Subcutaneous adipose tissue (tissue), 4 donors: ENCODE measurements around the gene URI1. TPM values are rescaled to one million over a fixed set of nuclear protein-coding genes. Genes with fewer than 3 reads are reported as not detected.

ENCODE experiments used
- total RNA-seq, 4 donors: library from RNA; depleted of rRNA; stranded (reverse); fragments of >200 nt; gene quantifications; one replicate each; pipeline ENCODE4 v1.1.0, GENCODE V29; 2016
- TF ChIP-seq, protein P1 (sequence below): fragments of 450-650 bp; IDR thresholded peaks from one replicate; pipeline ENCODE4 v1.5.1; 2016; ENCODE audit warnings: low read depth, mild to moderate bottlenecking, control low read depth, antibody characterized with exemption, moderate library complexity

URI1 gene
- total RNA-seq, 4 donors from 2014 or later = 43.9 to 101 (median 64.0) TPM

DNA sequence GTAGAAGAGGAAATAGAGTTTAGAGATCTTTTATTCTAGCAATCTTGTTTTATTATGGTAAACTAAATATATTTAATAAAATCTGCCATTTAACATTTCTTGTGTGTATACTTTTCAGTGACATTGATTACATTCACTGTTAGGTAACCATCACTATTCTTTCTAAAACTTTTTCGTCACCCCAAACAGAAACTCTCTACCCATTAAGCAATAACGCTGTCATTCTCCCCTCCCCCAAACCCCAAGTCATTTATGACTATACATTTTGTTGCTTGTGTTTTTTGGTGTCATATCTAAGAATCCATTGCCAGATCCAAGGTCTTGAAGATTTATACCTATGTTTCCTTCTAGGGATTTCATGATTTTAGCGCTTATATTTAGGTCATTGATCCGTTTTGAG is 10.6 kb downstream of the URI1 start:
- TF ChIP-seq, protein P1, sequence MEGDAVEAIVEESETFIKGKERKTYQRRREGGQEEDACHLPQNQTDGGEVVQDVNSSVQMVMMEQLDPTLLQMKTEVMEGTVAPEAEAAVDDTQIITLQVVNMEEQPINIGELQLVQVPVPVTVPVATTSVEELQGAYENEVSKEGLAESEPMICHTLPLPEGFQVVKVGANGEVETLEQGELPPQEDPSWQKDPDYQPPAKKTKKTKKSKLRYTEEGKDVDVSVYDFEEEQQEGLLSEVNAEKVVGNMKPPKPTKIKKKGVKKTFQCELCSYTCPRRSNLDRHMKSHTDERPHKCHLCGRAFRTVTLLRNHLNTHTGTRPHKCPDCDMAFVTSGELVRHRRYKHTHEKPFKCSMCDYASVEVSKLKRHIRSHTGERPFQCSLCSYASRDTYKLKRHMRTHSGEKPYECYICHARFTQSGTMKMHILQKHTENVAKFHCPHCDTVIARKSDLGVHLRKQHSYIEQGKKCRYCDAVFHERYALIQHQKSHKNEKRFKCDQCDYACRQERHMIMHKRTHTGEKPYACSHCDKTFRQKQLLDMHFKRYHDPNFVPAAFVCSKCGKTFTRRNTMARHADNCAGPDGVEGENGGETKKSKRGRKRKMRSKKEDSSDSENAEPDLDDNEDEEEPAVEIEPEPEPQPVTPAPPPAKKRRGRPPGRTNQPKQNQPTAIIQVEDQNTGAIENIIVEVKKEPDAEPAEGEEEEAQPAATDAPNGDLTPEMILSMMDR = no peak

DNA sequence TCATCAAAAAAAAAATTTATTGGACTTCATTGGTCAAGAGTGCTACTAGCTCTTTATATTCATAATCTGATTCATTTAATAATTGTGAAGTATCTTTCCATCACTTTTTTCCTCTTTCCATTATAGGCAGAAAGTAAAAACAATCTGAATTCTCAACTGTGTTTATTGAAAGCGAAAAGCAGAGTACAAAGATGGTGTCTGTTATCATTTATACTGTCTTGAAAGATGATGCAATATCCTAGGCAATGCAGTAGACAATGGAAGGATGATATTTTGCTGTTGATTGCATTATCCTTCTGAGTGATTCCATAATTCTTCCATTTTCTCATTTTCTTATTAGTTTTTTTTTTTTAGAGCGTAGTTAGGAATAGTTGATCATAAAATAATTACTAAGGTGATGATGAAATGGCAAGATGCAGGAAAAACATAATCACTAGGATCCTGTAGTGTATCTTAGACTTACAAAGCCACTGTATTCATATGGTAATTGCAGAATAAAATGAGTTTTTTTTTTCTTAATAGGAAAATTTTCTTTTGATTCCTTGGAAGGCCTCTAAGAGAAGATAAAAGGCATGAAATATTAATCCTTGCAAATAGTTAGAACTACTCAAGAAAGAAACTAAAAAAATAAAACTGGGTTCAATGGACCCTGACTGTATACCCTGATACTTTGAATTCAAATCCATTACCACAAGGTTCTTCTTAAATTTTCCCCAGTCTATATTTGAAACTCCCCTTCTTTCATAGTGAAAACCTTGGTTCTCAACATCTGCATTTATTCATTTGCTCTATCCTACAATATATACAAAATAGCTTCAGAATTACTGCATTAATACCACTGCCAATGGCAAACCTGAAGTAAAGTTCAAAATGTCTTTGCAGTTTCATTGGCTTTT is 11.6 kb downstream of the URI1 start:
- TF ChIP-seq, protein P1 = no peak

DNA sequence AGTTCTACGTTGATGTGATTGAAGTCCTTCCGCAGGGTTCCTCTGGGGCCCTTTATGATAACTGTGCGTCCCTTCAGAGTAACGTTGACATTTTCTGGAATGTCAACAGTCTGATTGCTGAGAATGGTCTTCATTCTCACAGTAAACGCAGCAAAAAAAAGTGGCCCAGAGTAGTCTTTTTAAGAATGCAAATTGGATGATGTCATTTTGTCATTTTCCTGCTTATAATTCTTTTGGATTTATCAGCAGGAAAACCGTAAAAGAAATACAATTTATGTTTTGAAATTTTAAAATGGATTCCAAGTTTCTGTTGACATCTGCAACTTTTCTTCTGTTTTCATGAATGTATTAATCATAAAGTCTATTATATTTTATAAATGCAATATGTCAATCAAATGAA is 14.8 kb downstream of the URI1 start:
- TF ChIP-seq, protein P1 = no peak

DNA sequence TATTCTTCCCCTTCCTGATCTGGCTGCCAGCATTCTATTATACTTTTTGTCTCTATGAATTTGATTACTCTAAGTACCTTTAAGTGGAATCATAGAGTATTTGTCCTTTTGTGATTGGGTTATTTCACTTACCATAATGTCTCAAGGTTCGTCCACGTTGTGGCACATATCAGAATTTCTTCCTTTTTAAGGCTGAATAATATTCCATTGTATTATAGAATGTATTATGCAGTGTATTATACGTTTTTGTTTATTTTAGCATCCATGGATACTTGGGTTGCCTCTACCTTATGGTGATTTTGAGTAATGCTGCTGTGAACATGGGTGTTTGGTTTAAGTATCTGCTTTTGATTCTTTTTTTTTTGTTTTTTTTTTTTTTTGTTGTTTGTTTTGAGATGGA is 19.3 kb downstream of the URI1 start:
- TF ChIP-seq, protein P1 = no peak

DNA sequence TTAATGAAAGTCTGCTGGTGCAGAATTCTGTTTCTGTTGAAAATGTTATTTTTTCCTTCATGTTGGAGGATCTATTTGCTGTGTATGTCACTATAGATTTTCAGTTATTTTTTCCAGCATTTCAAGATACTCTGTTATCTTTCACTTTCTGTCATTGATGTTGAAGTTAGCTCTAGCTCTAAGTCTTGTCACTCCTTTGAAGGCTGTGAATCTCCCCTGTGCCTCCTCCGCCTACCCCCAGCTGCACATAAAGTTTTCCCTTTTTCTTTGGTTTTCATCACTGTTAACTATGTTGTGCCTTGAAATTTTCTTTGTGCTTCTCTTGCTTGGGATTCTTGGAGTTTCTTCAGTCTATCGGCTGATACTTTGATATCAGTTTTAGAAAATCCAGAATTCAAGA is 20.8 kb downstream of the URI1 start:
- TF ChIP-seq, protein P1 = no peak

DNA sequence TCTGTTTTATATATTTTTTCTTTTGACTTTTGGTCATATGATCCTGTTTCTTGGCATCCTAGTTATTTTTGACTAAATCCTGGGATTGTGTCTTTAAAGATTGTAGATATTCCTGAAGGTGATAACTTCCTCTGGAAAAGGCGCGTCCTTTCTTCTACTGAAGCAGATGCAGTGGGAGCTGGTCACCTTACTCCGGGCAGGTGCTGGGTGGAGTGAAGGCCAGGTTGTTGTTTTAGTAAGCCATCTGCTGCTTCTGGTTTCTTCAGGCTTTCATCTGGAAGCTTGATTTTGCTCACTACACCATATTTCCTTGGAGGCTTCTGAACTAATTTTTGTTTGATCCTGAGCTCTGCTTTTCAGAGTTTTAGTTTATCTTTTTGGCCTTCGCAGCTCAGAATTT is 21.5 kb downstream of the URI1 start:
- TF ChIP-seq, protein P1 = no peak

DNA sequence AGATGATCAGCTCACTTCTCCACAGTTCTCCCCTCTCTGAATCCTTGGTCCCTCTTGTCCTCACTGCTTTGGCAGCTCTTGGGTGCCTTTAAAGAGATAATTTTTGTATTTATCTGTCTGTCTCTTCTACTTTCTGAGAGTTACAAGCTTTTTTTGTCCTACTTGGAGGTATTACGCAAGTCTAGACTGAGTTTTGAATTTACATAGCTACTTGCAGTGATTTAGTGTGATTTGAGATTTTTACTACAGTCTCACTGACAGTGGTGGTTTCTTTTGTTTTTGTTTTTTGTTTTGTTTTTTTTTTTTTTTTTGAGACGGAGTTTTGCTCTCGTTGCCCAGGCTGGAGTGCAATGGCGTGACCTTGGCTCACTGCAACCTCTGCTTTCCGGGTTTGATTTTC is 22.1 kb downstream of the URI1 start:
- TF ChIP-seq, protein P1 = no peak
